AG08396 (cell line): ENCODE data around the gene ANAPC10.
"Not testable (repeated sequence)": the region's sequence is repeated elsewhere in the genome, so short reads cannot be mapped to it uniquely, and the experiment has no call there.

Source experiments
- DNase-seq: peaks from one replicate; pipeline ENCODE4 v3.0.0; 2012; ENCODE audit warnings: low spot score, mixed read lengths

The ANAPC10 gene

GRCh38 chr4:145071560-145071959, 26.4 kb downstream of the ANAPC10 start:
- DNase-seq, result no peak

GRCh38 chr4:145069361-145069760, 28.6 kb downstream of the ANAPC10 start:
- DNase-seq, result peak; percentile 16

- no peak for DNase-seq
Measured at GRCh38 chr4:145066063-145066501, 31.9 kb downstream of the ANAPC10 start.

GRCh38 chr4:145061318-145061920, 36.6 kb downstream of the ANAPC10 start:
- peak; percentile 16 for DNase-seq

- no peak for DNase-seq
Measured at GRCh38 chr4:145058256-145058655, 39.7 kb downstream of the ANAPC10 start.

- DNase-seq, result no peak
Measured at GRCh38 chr4:145056325-145057130, 41.5 kb downstream of the ANAPC10 start.

- no peak for DNase-seq
Measured at GRCh38 chr4:145055533-145056257, 42.3 kb downstream of the ANAPC10 start.

GRCh38 chr4:145049241-145049640, 48.8 kb downstream of the ANAPC10 start:
- no peak for DNase-seq

GRCh38 chr4:145048817-145049216, 49.2 kb downstream of the ANAPC10 start:
- DNase-seq, result no peak

GRCh38 chr4:145047151-145047550, 50.8 kb downstream of the ANAPC10 start:
- DNase-seq, result no peak

GRCh38 chr4:145045180-145045579, 52.8 kb downstream of the ANAPC10 start:
- no peak for DNase-seq

- DNase-seq, result peak; percentile 15
Measured at GRCh38 chr4:145044341-145044740, 53.7 kb downstream of the ANAPC10 start.

GRCh38 chr4:145043306-145043705, 54.7 kb downstream of the ANAPC10 start:
- DNase-seq, result no peak

GRCh38 chr4:145042601-145043285, 55.3 kb downstream of the ANAPC10 start:
- no peak for DNase-seq

GRCh38 chr4:145041378-145041777, 56.6 kb downstream of the ANAPC10 start:
- no peak for DNase-seq

GRCh38 chr4:145035494-145036136, 62.4 kb downstream of the ANAPC10 start:
- DNase-seq, result no peak

GRCh38 chr4:145034727-145035211, 63.2 kb downstream of the ANAPC10 start:
- peak; percentile 45 for DNase-seq

GRCh38 chr4:145019346-145019745, 78.7 kb downstream of the ANAPC10 start:
- no peak for DNase-seq

- DNase-seq, result no peak
Measured at GRCh38 chr4:145014365-145014764, 83.6 kb downstream of the ANAPC10 start.

- no peak for DNase-seq
Measured at GRCh38 chr4:145012841-145013240, 85.2 kb downstream of the ANAPC10 start.

- DNase-seq, result no peak
Measured at GRCh38 chr4:145011636-145012035, 86.4 kb downstream of the ANAPC10 start.

GRCh38 chr4:145010315-145010714, 87.7 kb downstream of the ANAPC10 start:
- not testable (repeated sequence) for DNase-seq
